ENCODE measurements around the gene GABRB1. TPM values are rescaled to one million over a fixed set of nuclear protein-coding genes. Genes with fewer than 3 reads are reported as not detected.

The GABRB1 gene
- total RNA-seq, 1 donor from 2014 or later: not detected

- no peak for ATAC-seq
- intact Hi-C loops (cut with DNase I): no loop called here
- no peak for DNase-seq (ENCODE audit: low spot score)
Observed at GRCh38 chr4:47095884-47096283, 64.5 kb downstream of the GABRB1 start.

- DNase-seq (ENCODE audit: low spot score) (no peak), ATAC-seq (no peak)
- intact Hi-C loops (cut with DNase I): no loop called here
Observed at GRCh38 chr4:47101453-47101852, 70.1 kb downstream of the GABRB1 start.

- ATAC-seq (no peak), DNase-seq (ENCODE audit: low spot score) (no peak)
- intact Hi-C loops (cut with DNase I): no loop called here
Observed at GRCh38 chr4:47104986-47105385, 73.6 kb downstream of the GABRB1 start.

- no peak for ATAC-seq
- no peak for DNase-seq (ENCODE audit: low spot score)
- intact Hi-C loops (cut with DNase I): no loop called here
Observed at GRCh38 chr4:47106561-47106960, 75.2 kb downstream of the GABRB1 start.

- intact Hi-C loops (cut with DNase I): no loop called here
- no peak for DNase-seq (ENCODE audit: low spot score)
- ATAC-seq: no peak
Observed at GRCh38 chr4:47109379-47109778, 78.0 kb downstream of the GABRB1 start.

GRCh38 chr4:47110546-47111132 is 79.3 kb downstream of the GABRB1 start:
- intact Hi-C loops (cut with DNase I): no loop called here
- no peak for DNase-seq (ENCODE audit: low spot score)
- no peak for ATAC-seq

- DNase-seq (ENCODE audit: low spot score) (no peak), ATAC-seq (no peak)
- intact Hi-C loops (cut with DNase I): no loop called here
Observed at GRCh38 chr4:47118192-47118929, 87.0 kb downstream of the GABRB1 start.

- DNase-seq (ENCODE audit: low spot score) (no peak), ATAC-seq (no peak)
- intact Hi-C loops (cut with DNase I): no loop called here
Observed at GRCh38 chr4:47120783-47121182, 89.4 kb downstream of the GABRB1 start.

GRCh38 chr4:47122592-47123291 is 91.4 kb downstream of the GABRB1 start:
- ATAC-seq: peak; percentile 26
- intact Hi-C loops (cut with DNase I): no loop called here
- peak; percentile 54 for DNase-seq (ENCODE audit: low spot score)

- no peak for DNase-seq (ENCODE audit: low spot score)
- no peak for ATAC-seq
- intact Hi-C loops (cut with DNase I): no loop called here
Observed at GRCh38 chr4:47128991-47129390, 97.6 kb downstream of the GABRB1 start.

GRCh38 chr4:47135210-47135609 is 103.8 kb downstream of the GABRB1 start:
- intact Hi-C loops (cut with DNase I): no loop called here
- no peak for ATAC-seq
- no peak for DNase-seq (ENCODE audit: low spot score)

GRCh38 chr4:47143261-47143660 is 111.9 kb downstream of the GABRB1 start:
- DNase-seq (ENCODE audit: low spot score): no peak
- intact Hi-C loops (cut with DNase I): no loop called here
- no peak for ATAC-seq

GRCh38 chr4:47145630-47146029 is 114.3 kb downstream of the GABRB1 start:
- intact Hi-C loops (cut with DNase I): no loop called here
- ATAC-seq (no peak), DNase-seq (ENCODE audit: low spot score) (no peak)

- ATAC-seq (no peak), DNase-seq (ENCODE audit: low spot score) (no peak)
- intact Hi-C loops (cut with DNase I): no loop called here
Observed at GRCh38 chr4:47154816-47155370, 123.5 kb downstream of the GABRB1 start.

- DNase-seq (ENCODE audit: low spot score) (no peak), ATAC-seq (no peak)
- intact Hi-C loops (cut with DNase I): no loop called here
Observed at GRCh38 chr4:47155919-47156318, 124.6 kb downstream of the GABRB1 start.

- DNase-seq (ENCODE audit: low spot score) (no peak), ATAC-seq (no peak)
- intact Hi-C loops (cut with DNase I): no loop called here
Observed at GRCh38 chr4:47160095-47160494, 128.7 kb downstream of the GABRB1 start.

GRCh38 chr4:47167081-47168035 is 136.0 kb downstream of the GABRB1 start:
- intact Hi-C loops (cut with DNase I): no loop called here
- DNase-seq (ENCODE audit: low spot score) (no peak), ATAC-seq (no peak)

- ATAC-seq (no peak), DNase-seq (ENCODE audit: low spot score) (no peak)
- intact Hi-C loops (cut with DNase I): no loop called here
Observed at GRCh38 chr4:47184083-47184482, 152.7 kb downstream of the GABRB1 start.

- ATAC-seq (no peak), DNase-seq (ENCODE audit: low spot score) (no peak)
- intact Hi-C loops (cut with DNase I): no loop called here
Observed at GRCh38 chr4:47185761-47186160, 154.4 kb downstream of the GABRB1 start.
